ENCODE data around the gene SCN1B. TPM values are rescaled to one million over a fixed set of nuclear protein-coding genes. Genes with fewer than 3 reads are reported as not detected.
A peak's percentile ranks its signal among the peaks of the same experiment; 100 is the strongest.

The SCN1B gene
- polyA plus RNA-seq, 1 experiment, result 5.7 TPM

DNA sequence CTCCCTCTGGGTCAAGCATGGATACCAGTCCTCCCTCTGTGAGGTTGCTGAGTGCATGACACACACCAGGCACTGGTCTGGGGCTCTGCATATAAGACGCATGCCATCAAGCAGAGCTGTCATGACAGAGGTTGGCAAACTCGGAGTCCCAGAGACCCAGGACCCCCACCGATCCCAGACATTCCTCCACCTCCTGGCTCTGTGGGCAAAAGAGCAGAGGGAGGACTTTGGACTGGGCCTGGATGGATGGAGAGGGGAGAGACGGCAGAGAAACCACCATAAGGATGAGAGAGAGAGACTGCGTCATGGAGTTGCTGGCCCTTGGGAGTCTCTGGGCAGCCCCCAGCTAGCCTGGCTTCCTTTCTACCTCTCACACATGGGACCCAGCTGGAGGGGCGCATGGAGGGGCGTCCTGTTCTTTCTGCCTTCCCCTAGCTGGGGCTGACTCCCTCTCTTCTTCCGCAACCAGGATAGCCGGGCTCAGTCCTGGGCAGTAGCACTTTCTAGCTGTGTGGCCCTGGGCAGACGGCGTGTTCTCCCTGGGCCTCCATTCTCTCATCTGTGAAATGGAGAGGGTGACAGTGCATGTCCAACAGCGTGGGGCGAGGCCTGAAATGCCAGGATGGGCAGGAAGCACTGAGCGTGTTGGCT lies 12.8 kb downstream of the SCN1B start:
- no peak for DNase-seq (ENCODE audit: low read depth, low spot score)
- H3K27me3 ChIP-seq (ENCODE audit: control insufficient read depth, insufficient read depth, low read length), result peaks cover 4% of the 10 kb centered on the region
- ChIA-PET CTCF (interaction anchor here (2.1 to 2.6 kb wide), 4 partner anchors 15 to 92 kb away, joined by 10 to 31 read pairs (median 20); partner anchors contain the start of gene LGI4), POLR2A (interaction anchor here (0.6 to 0.7 kb wide), 2 partner anchors 12 to 162 kb away, joined by 3 to 5 read pairs; no protein-coding TSS in a partner anchor)
- TF ChIP-seq, protein P1, sequence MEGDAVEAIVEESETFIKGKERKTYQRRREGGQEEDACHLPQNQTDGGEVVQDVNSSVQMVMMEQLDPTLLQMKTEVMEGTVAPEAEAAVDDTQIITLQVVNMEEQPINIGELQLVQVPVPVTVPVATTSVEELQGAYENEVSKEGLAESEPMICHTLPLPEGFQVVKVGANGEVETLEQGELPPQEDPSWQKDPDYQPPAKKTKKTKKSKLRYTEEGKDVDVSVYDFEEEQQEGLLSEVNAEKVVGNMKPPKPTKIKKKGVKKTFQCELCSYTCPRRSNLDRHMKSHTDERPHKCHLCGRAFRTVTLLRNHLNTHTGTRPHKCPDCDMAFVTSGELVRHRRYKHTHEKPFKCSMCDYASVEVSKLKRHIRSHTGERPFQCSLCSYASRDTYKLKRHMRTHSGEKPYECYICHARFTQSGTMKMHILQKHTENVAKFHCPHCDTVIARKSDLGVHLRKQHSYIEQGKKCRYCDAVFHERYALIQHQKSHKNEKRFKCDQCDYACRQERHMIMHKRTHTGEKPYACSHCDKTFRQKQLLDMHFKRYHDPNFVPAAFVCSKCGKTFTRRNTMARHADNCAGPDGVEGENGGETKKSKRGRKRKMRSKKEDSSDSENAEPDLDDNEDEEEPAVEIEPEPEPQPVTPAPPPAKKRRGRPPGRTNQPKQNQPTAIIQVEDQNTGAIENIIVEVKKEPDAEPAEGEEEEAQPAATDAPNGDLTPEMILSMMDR (IDR thresholded peaks at IDR 0.05; ENCODE audit: low read depth, low read length), result no peak
- no peaks in the 10 kb centered on the region for H3K9me3 ChIP-seq (ENCODE audit: control insufficient read depth, insufficient read depth, low read length)
- no peak overlapping the region for H3K4me3 ChIP-seq (ENCODE audit: low read depth, low read length)
- no peak overlapping the region for H3K27ac ChIP-seq (ENCODE audit: low read depth, low read length)

DNA sequence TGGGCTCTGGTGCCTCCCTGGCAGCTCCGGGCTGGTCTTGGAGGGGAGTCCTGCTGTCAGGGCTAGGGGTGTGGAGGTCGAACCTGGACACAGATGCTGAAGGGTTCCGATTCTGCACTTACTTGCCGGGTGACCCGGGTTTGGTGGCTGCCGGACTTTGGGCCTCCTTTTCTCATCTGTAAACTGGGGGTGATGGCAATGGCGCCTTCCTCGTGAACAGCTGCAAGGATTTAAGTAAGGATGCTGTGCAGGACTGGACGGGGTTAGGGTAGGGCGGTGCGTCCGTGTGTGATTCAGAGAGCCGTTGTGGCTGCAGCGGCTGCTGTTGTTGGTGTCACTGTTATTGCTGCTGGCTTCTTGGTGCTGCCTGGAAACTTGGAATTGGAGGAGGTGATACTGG lies 13.6 kb downstream of the SCN1B start:
- H3K9me3 ChIP-seq (ENCODE audit: control insufficient read depth, insufficient read depth, low read length), result no peaks in the 10 kb centered on the region
- no peak for DNase-seq (ENCODE audit: low read depth, low spot score)
- no peak overlapping the region for H3K27ac ChIP-seq (ENCODE audit: low read depth, low read length)
- ChIA-PET CTCF (interaction anchor here (0.8 to 2.6 kb wide), 30 partner anchors 9 to 451 kb away, joined by 3 to 31 read pairs (median 5); partner anchors contain the start of genes FXYD5, FXYD7 and LGI4), POLR2A (interaction anchor here (0.7 kb wide), 1 partner anchor 11 kb away, joined by 3 read pairs; no protein-coding TSS in a partner anchor)
- H3K27me3 ChIP-seq (ENCODE audit: control insufficient read depth, insufficient read depth, low read length), result peaks cover 4% of the 10 kb centered on the region
- TF ChIP-seq, protein P1 (IDR thresholded peaks at IDR 0.05; ENCODE audit: low read depth, low read length), result no peak
- H3K4me3 ChIP-seq (ENCODE audit: low read depth, low read length), result no peak overlapping the region

DNA sequence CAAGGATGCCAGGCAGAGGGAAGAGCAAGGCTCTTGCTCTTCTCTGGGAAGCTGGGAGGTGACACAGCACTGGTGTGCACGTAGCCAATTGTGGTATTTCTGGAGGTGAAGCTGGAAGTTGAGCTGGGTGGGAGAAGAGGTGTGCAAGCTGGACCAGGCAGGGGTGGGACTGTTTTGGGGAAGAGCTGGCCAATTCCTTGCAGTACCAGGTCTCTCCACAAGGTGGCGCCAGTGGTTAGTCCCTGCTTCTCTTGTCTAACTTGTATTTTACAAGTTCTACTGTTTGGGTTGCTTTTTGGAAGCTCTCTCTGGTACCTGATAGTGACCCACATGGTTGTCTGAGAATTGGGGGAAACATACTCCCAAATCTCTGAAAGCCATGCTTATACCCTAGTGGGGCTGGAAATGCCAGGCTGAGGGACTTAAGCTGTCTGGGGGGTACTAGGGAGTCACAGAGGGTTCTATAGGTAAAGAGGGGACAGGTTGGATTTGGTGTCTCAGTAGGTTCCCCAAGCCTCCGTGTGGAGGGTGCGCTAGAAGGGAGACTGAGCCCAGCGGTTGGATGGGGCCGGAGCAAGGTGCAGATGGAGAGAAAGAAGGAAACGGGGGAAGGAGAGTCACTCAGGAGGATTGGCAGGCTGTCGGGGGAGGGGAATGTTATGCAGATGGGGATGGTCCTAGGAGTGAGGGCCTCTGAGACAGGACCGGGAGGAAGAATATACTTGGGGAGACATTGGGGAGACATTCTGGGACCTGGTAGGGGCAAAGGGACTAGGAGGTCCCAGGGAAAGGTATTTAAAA lies 14.2 kb downstream of the SCN1B start:
- no peak for DNase-seq (ENCODE audit: low read depth, low spot score)
- CTCF ChIA-PET, result interaction anchor here (0.7 to 2.6 kb wide), 31 partner anchors 9 to 450 kb away, joined by 3 to 31 read pairs (median 5); partner anchors contain the start of genes FXYD5, FXYD7 and LGI4

DNA sequence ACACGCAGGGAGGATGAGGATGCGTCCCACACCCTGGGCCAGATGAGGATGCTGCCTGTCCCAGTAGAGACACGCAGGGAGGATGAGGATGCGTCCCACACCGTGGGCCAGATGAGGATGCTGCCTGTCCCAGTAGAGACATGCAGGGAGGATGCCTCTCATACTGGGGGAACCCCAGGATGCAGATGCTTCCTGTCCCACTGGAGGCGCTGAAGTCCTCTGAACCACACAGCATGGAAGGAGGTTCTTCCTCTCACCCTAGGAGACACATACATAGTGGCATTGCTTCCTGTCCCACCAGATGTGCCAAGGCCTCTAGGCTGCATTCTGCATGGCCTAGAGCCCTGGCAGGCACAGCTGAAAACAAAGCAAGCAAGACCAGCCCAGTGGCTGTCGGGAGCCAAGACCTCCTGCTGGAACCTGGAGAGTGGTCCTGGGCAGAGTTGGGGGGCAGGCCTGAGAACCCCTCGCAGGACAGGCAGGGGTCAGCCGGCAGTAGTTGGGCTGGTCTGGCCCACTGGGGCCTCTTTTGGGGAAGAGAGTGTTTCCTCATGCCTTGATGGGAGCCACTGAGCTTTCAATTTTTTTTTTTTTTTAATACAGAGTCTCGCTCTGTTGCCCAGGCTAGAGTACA lies 15.5 kb downstream of the SCN1B start:
- ChIA-PET POLR2A (no interaction called here), CTCF (interaction anchor here (0.6 to 2.6 kb wide), 10 partner anchors 8 to 108 kb away, joined by 3 to 17 read pairs (median 4); partner anchors contain the start of genes FXYD5 and LGI4)
- H3K9me3 ChIP-seq (ENCODE audit: control insufficient read depth, insufficient read depth, low read length), result no peaks in the 10 kb centered on the region
- H3K27ac ChIP-seq (ENCODE audit: low read depth, low read length), result no peak overlapping the region
- no peak overlapping the region for H3K4me3 ChIP-seq (ENCODE audit: low read depth, low read length)
- DNase-seq (ENCODE audit: low read depth, low spot score), result no peak
- TF ChIP-seq, protein P1 (IDR thresholded peaks at IDR 0.05; ENCODE audit: low read depth, low read length), result peak; percentile 53
- H3K27me3 ChIP-seq (ENCODE audit: control insufficient read depth, insufficient read depth, low read length), result peaks cover 7% of the 10 kb centered on the region

More for the DNA sequence above, 14.2 kb downstream of the SCN1B start:
- H3K4me3 ChIP-seq (ENCODE audit: low read depth, low read length), result no peak overlapping the region
- H3K9me3 ChIP-seq (ENCODE audit: control insufficient read depth, insufficient read depth, low read length), result no peaks in the 10 kb centered on the region
- no peak overlapping the region for H3K27ac ChIP-seq (ENCODE audit: low read depth, low read length)
- TF ChIP-seq, protein P1 (IDR thresholded peaks at IDR 0.05; ENCODE audit: low read depth, low read length), result peak; percentile 94
- H3K27me3 ChIP-seq (ENCODE audit: control insufficient read depth, insufficient read depth, low read length), result peaks cover 7% of the 10 kb centered on the region
- POLR2A ChIA-PET, result interaction anchor here (0.6 kb wide), 1 partner anchor 219 kb away, joined by 4 read pairs; no protein-coding TSS in a partner anchor

Measured in AG04450 (cell line).